Measurements from ENCODE around the gene CNTFR. TPM values are rescaled to one million over a fixed set of nuclear protein-coding genes. Genes with fewer than 3 reads are reported as not detected.

Gene CNTFR
- total RNA-seq, 1 experiment from 2014 or later = 2.7 TPM

- BruUV-seq (replicated peaks) = no TSS peak
- POLR2A ChIA-PET = interaction anchor here (0.6 kb wide), 1 partner anchor 25 kb away, joined by 8 read pairs; no protein-coding TSS in a partner anchor
- CTCF ChIA-PET = interaction anchor here (1.4 kb wide), 2 partner anchors 29 to 73 kb away, joined by 4 read pairs; no protein-coding TSS in a partner anchor
- Histone ChIP-seq H3K4me1 (ENCODE audit: control insufficient read depth, insufficient read depth, low read length) (peaks cover 4% of the 10 kb centered on the region; the same call in 1 of the 2 replicates), H3K27ac (ENCODE audit: low read length) (no peak overlapping the region), H3K4me3 (ENCODE audit: low read depth in 2 of 2, low read length in 2 of 2) (no peak overlapping the region), H3K9me3 (ENCODE audit: control insufficient read depth, insufficient read depth, low read depth, low read length) (no peaks in the 10 kb centered on the region), H3K27me3 (ENCODE audit: control insufficient read depth, insufficient read depth, low read length) (no peaks in the 10 kb centered on the region), H3K36me3 (ENCODE audit: control insufficient read depth, insufficient read depth, low read length) (no peaks in the 10 kb centered on the region)
- ATAC-seq (no peak), DNase-seq (ENCODE audit: low read depth, low spot score) (no peak)
- in situ Hi-C loops (cut with HindIII; ENCODE audit: low pct_unique_long_range_greater_than_20kb, low sequenced_read_pairs) (no loop called here), intact Hi-C loops (cut with micrococcal nuclease; ENCODE audit: unreplicated experiment) (no loop called here)
- TF ChIP-seq POLR2AphosphoS5 (IDR thresholded peaks at IDR 0.05; ENCODE audit: low read depth, low read length) (no peak), TCF7L2 (IDR thresholded peaks at IDR 0.05; ENCODE audit: low read depth, low read length) (no peak), SIN3A (IDR thresholded peaks at IDR 0.05; ENCODE audit: borderline replicate concordance, insufficient read depth, low read depth, low read length) (no peak), CTCF (IDR thresholded peaks at IDR 0.05) (no peak), REST (IDR thresholded peaks at IDR 0.05; ENCODE audit: insufficient read depth in 1 of 2, low read depth in 2 of 2, low read length in 1 of 2) (no peak)
These were observed 70.6 kb downstream of the CNTFR start for GRCh38 chr9:34518896-34519295.

- H3K9me3 ChIP-seq (ENCODE audit: control insufficient read depth, insufficient read depth, low read depth, low read length) = no peaks in the 10 kb centered on the region
- ATAC-seq (no peak), DNase-seq (ENCODE audit: low read depth, low spot score) (no peak)
- ChIA-PET POLR2A (interaction anchor here (0.6 kb wide), 1 partner anchor 26 kb away, joined by 8 read pairs; no protein-coding TSS in a partner anchor), CTCF (interaction anchor here (0.5 to 1.4 kb wide), 2 partner anchors 74 to 166 kb away, joined by 4 to 6 read pairs; no protein-coding TSS in a partner anchor)
- no peak overlapping the region for H3K27ac ChIP-seq (ENCODE audit: low read length)
- no peak overlapping the region for H3K4me3 ChIP-seq (ENCODE audit: low read depth in 2 of 2, low read length in 2 of 2)
- no TSS peak for BruUV-seq (replicated peaks)
- H3K4me1 ChIP-seq (ENCODE audit: control insufficient read depth, insufficient read depth, low read length) = no peaks in the 10 kb centered on the region
- in situ Hi-C loops (cut with HindIII; ENCODE audit: low pct_unique_long_range_greater_than_20kb, low sequenced_read_pairs) = no loop called here
- TF ChIP-seq CTCF (IDR thresholded peaks at IDR 0.05) = no peak
- no peak for TF ChIP-seq SIN3A (IDR thresholded peaks at IDR 0.05; ENCODE audit: borderline replicate concordance, insufficient read depth, low read depth, low read length)
- no peak for TF ChIP-seq REST (IDR thresholded peaks at IDR 0.05; ENCODE audit: insufficient read depth in 1 of 2, low read depth in 2 of 2, low read length in 1 of 2)
- no peak for TF ChIP-seq TCF7L2 (IDR thresholded peaks at IDR 0.05; ENCODE audit: low read depth, low read length)
- no peak for TF ChIP-seq POLR2AphosphoS5 (IDR thresholded peaks at IDR 0.05; ENCODE audit: low read depth, low read length)
- intact Hi-C loops (cut with micrococcal nuclease; ENCODE audit: unreplicated experiment) = no loop called here
- no peaks in the 10 kb centered on the region for H3K36me3 ChIP-seq (ENCODE audit: control insufficient read depth, insufficient read depth, low read length)
- H3K27me3 ChIP-seq (ENCODE audit: control insufficient read depth, insufficient read depth, low read length) = no peaks in the 10 kb centered on the region
These were observed 71.4 kb downstream of the CNTFR start for GRCh38 chr9:34518110-34518616.
